Breast epithelium (tissue), 4 donors: ENCODE results near the gene NUP210. TPM values are rescaled to one million over a fixed set of nuclear protein-coding genes. Genes with fewer than 3 reads are reported as not detected.
"Not testable (repeated sequence)": the region's sequence is repeated elsewhere in the genome, so short reads cannot be mapped to it uniquely, and the experiment has no call there.

Experiments
- DNase-seq, 2 donors: peaks; one replicate each; pipeline ENCODE4 v3.0.0-alpha.2; 2019; ENCODE audit warnings: low spot score in 2 of 2
- H3K27ac ChIP-seq, 2 donors: fragments of 200-600 bp; sonication (generic) in 1 of 2; one replicate each; pipeline ENCODE4 v1.5.1; 2016 to 2019; ENCODE audit warnings: mild to moderate bottlenecking in 1 of 2
- H3K27me3 ChIP-seq, 2 donors: fragments of 200-600 bp; sonication (generic) in 1 of 2; one replicate each; pipeline versions ENCODE4 v1.5.1 to v1.6.0; 2017 to 2019; ENCODE audit warnings: control low read depth in 1 of 2, mild to moderate bottlenecking in 1 of 2
- H3K36me3 ChIP-seq: fragments of 200-600 bp; one replicate; pipeline ENCODE4 v1.5.1; 2019
- H3K4me1 ChIP-seq, 2 donors: fragments of 200-600 bp; sonication (generic); one replicate each; pipeline ENCODE4 v1.5.1; 2016 to 2019; ENCODE audit warnings: control low read depth in 1 of 2
- H3K4me3 ChIP-seq, 3 donors: fragments of 200-600 bp; sonication (generic); 1 replicate in 2 of 3; 2 replicates in 1 of 3; pipeline ENCODE4 v1.5.1; 2016 to 2019; ENCODE audit warnings: mild to moderate bottlenecking in 3 of 3, moderate library complexity in 2 of 3
- H3K9me3 ChIP-seq, 2 donors: fragments of 200-600 bp; sonication (generic) in 1 of 2; one replicate each; pipeline ENCODE4 v1.5.1; 2016 to 2019; ENCODE audit warnings: control low read depth in 1 of 2
- CTCF ChIP-seq, 3 donors: fragments of 450-650 bp; IDR thresholded peaks; one replicate each; pipeline ENCODE4 v1.5.1; 2016 to 2017; ENCODE audit warnings: antibody characterized with exemption in 3 of 3, mild to moderate bottlenecking in 3 of 3, moderate library complexity in 3 of 3
- POLR2A ChIP-seq: fragments of 450-650 bp; IDR thresholded peaks from one replicate; pipeline ENCODE4 v1.6.1; 2016; ENCODE audit warnings: antibody characterized with exemption, mild to moderate bottlenecking, moderate library complexity
- POLR2AphosphoS5 ChIP-seq, 3 donors: sonication (generic); formaldehyde crosslinking; IDR thresholded peaks; one replicate each; pipeline ENCODE4 v1.6.1; 2017; ENCODE audit warnings: antibody characterized with exemption in 3 of 3
- intact Hi-C: fragments of 100-400 bp; cut with DNase I; formaldehyde crosslinking; loops from one replicate; pipeline ENCODE4 v1.15.1; 2023; ENCODE audit warnings: low total_unique reads
- total RNA-seq, 3 donors: library from RNA; depleted of rRNA; stranded (reverse); fragments of >200 nt; gene quantifications; one replicate each; pipeline ENCODE4 v1.1.0, GENCODE V29; 2016

NUP210 gene
- total RNA-seq, 3 donors from 2014 or later, result 2.2 to 15.2 (median 14.7) TPM

GRCh38 chr3:13440204-13440817 is 20.2 kb upstream of the NUP210 start:
- Histone ChIP-seq H3K4me3 (no peak overlapping the region), H3K27me3 (no peaks in the 10 kb centered on the region), H3K27ac (no peak overlapping the region), H3K9me3 (no peaks in the 10 kb centered on the region), H3K36me3 (no peaks in the 10 kb centered on the region), H3K4me1 (no peaks in the 10 kb centered on the region)
- TF ChIP-seq CTCF (IDR thresholded peaks at IDR 0.05), result no peak
- TF ChIP-seq POLR2AphosphoS5 (IDR thresholded peaks at IDR 0.05), result no peak
- no peak for TF ChIP-seq POLR2A
- intact Hi-C loops, result no loop called here
- no peak for DNase-seq

- DNase-seq, H3K36me3 ChIP-seq, H3K27ac ChIP-seq, H3K4me1 ChIP-seq, H3K27me3 ChIP-seq, H3K4me3 ChIP-seq, H3K9me3 ChIP-seq, intact Hi-C loops: not testable (repeated sequence)
Observed at GRCh38 chr3:13436213-13436612, 16.1 kb upstream of the NUP210 start.

- intact Hi-C loops, result no loop called here
Observed at GRCh38 chr3:13433912-13434311, 13.8 kb upstream of the NUP210 start.

GRCh38 chr3:13432093-13432492 is 12.0 kb upstream of the NUP210 start:
- DNase-seq, result no peak
- TF ChIP-seq POLR2AphosphoS5 (IDR thresholded peaks at IDR 0.05) (no peak), CTCF (IDR thresholded peaks at IDR 0.05) (no peak), POLR2A (no peak)
- no peak overlapping the region for H3K27ac ChIP-seq
- no peaks in the 10 kb centered on the region for H3K27me3 ChIP-seq
- no peak overlapping the region for H3K4me3 ChIP-seq
- no peaks in the 10 kb centered on the region for H3K4me1 ChIP-seq
- intact Hi-C loops, result no loop called here
- H3K36me3 ChIP-seq, result no peaks in the 10 kb centered on the region
- peaks cover 0 to 6% of the 10 kb centered on the region in 2 donors for H3K9me3 ChIP-seq

More at GRCh38 chr3:13433912-13434311, 13.8 kb upstream of the NUP210 start:
- Histone ChIP-seq H3K9me3 (peaks cover 0 to 6% of the 10 kb centered on the region in 2 donors), H3K27me3 (no peaks in the 10 kb centered on the region), H3K4me3 (no peak overlapping the region), H3K36me3 (no peaks in the 10 kb centered on the region), H3K27ac (no peak overlapping the region), H3K4me1 (no peaks in the 10 kb centered on the region)
- TF ChIP-seq CTCF (IDR thresholded peaks at IDR 0.05) (no peak), POLR2A (no peak), POLR2AphosphoS5 (IDR thresholded peaks at IDR 0.05) (no peak)
- no peak for DNase-seq

- H3K27ac ChIP-seq, H3K27me3 ChIP-seq, H3K36me3 ChIP-seq, intact Hi-C loops, H3K9me3 ChIP-seq, H3K4me3 ChIP-seq, DNase-seq, H3K4me1 ChIP-seq: not testable (repeated sequence)
Observed at GRCh38 chr3:13430411-13430875, 10.3 kb upstream of the NUP210 start.

GRCh38 chr3:13429631-13430291 is 9.6 kb upstream of the NUP210 start:
- no peaks in the 10 kb centered on the region for H3K27me3 ChIP-seq
- H3K9me3 ChIP-seq, result peaks cover 0 to 6% of the 10 kb centered on the region in 2 donors
- H3K27ac ChIP-seq, result no peak overlapping the region
- TF ChIP-seq CTCF (IDR thresholded peaks at IDR 0.05), result no peak
- no peak for TF ChIP-seq POLR2AphosphoS5 (IDR thresholded peaks at IDR 0.05)
- TF ChIP-seq POLR2A, result no peak
- H3K4me3 ChIP-seq, result no peak overlapping the region
- no peaks in the 10 kb centered on the region for H3K36me3 ChIP-seq
- DNase-seq, result no peak
- H3K4me1 ChIP-seq, result no peaks in the 10 kb centered on the region
- intact Hi-C loops, result no loop called here

- DNase-seq, H3K4me3 ChIP-seq, H3K36me3 ChIP-seq, H3K4me1 ChIP-seq, H3K27me3 ChIP-seq, H3K27ac ChIP-seq, intact Hi-C loops, H3K9me3 ChIP-seq: not testable (repeated sequence)
Observed at GRCh38 chr3:13428678-13429077, 8.6 kb upstream of the NUP210 start.
